Measurements from ENCODE around the gene CLOCK. TPM values are rescaled to one million over a fixed set of nuclear protein-coding genes. Genes with fewer than 3 reads are reported as not detected.
A peak's percentile ranks its signal among the peaks of the same experiment; 100 is the strongest.

The CLOCK gene
- total and polyA plus RNA-seq, 9 of the 15 experiments (the other 6 are each of a cell fraction or from before 2014, with no cell fraction given) = 3.7 to 14.4 (median 9.4) TPM

- TF ChIP-seq HNRNPLL (IDR thresholded peaks at IDR 0.05; ENCODE audit: low read depth, low read length, poor library complexity, severe bottlenecking) = peak; percentile 66
- no peak for TF ChIP-seq FOXP4 (CRISPR knock-in tag; IDR thresholded peaks at IDR 0.05; ENCODE audit: borderline replicate concordance)
- TF ChIP-seq ZBTB2 (IDR thresholded peaks at IDR 0.05) = peak; percentile 71; the same call in 1 of the 2 replicates
- TF ChIP-seq KDM5B (IDR thresholded peaks at IDR 0.05; ENCODE audit: insufficient replicate concordance, low read depth, low read length) = no peak
- TF ChIP-seq CCNT2 (IDR thresholded peaks at IDR 0.05; ENCODE audit: borderline replicate concordance, extremely low read depth, insufficient read length, low read depth, low read length) = peak; percentile 71
- TF ChIP-seq ZBTB17 (CRISPR knock-in tag; IDR thresholded peaks at IDR 0.05) = 0 out of 2 replicates have a peak, but pooled peaks have one; percentile 69
- peak; percentile 86 for TF ChIP-seq ZFX (CRISPR knock-in tag; IDR thresholded peaks at IDR 0.05)
- TF ChIP-seq CTCF (IDR thresholded peaks at IDR 0.05 in 2 of 3, conservative IDR thresholded peaks at IDR 0.05 in 1 of 3; ENCODE audit: insufficient read depth in 2 of 3, low read depth in 1 of 3, low read length in 3 of 3) = peak; percentile 52 to 65 (median 54); a peak in 5 of 6 replicates
- no peak for TF ChIP-seq EWSR1 (IDR thresholded peaks at IDR 0.05; ENCODE audit: borderline replicate concordance, low read depth, partially characterized antibody)
- TF ChIP-seq RCOR1 (IDR thresholded peaks at IDR 0.05; ENCODE audit: borderline replicate concordance in 1 of 2, low read depth in 2 of 2, low read length in 2 of 2) = peak; percentile 84 to 96
- peak; percentile 37; the same call in 1 of the 2 replicates for TF ChIP-seq ESRRA (IDR thresholded peaks at IDR 0.05; ENCODE audit: borderline replicate concordance, low read depth)
- TF ChIP-seq SP1 (CRISPR knock-in tag; IDR thresholded peaks at IDR 0.05) = peak; percentile 38
- TF ChIP-seq ZNF717 (CRISPR knock-in tag; IDR thresholded peaks at IDR 0.05) = no peak
- TF ChIP-seq ZNF764 (CRISPR knock-in tag; IDR thresholded peaks at IDR 0.05; ENCODE audit: low read depth) = 0 out of 2 replicates have a peak, but pooled peaks have one; percentile 43
- TF ChIP-seq HNRNPK (IDR thresholded peaks at IDR 0.05; ENCODE audit: low read depth, low read length, poor library complexity, severe bottlenecking) = peak; percentile 96
- peak; percentile 15; the same call in 1 of the 2 replicates for TF ChIP-seq MECOM (CRISPR knock-in tag; IDR thresholded peaks at IDR 0.05)
- TF ChIP-seq MNT (conservative IDR thresholded peaks at IDR 0.05) = peak; percentile 35 to 72
- peak; percentile 72 for TF ChIP-seq MEIS2 (IDR thresholded peaks at IDR 0.05; ENCODE audit: partially characterized antibody)
Measured at GRCh38 chr4:55546756-55547465, at the start of gene CLOCK (continued).

All from K562 (cell line).